Fibroblast of pulmonary artery (primary cell): ENCODE measurements around the gene FAM216B.
A peak's percentile ranks its signal among the peaks of the same experiment; 100 is the strongest.

Experiments
- DNase-seq: peaks from one replicate; pipeline ENCODE4 v3.0.0-alpha.2; 2010; ENCODE audit warnings: low read depth
- H3K4me3 ChIP-seq: replicated peaks from 2 replicates; pipeline ENCODE4 v1.5.1; 2011; ENCODE audit warnings: low read depth, mild to moderate bottlenecking, control low read depth, low read length, moderate library complexity
- CTCF ChIP-seq: IDR thresholded peaks from 2 replicates; pipeline ENCODE4 v1.5.1; 2011; ENCODE audit warnings: mild to moderate bottlenecking, control low read depth, low read length, inconsistent platforms; ENCODE audit errors: missing control alignments

FAM216B gene

GRCh38 chr13:42781352-42781751 is at the start of gene FAM216B:
FAM216B (plus strand) TSS chr13:42781584; CDS start chr13:42784068, 2,484 bp downstream.
- peak; percentile 23 for DNase-seq
- no peak within 1 kb of the TSS for H3K4me3 ChIP-seq
- TF ChIP-seq CTCF: no peak

GRCh38 chr13:42732073-42732472 is 49.3 kb upstream of the FAM216B start:
- no peak for DNase-seq
- TF ChIP-seq CTCF: no peak
- no peak overlapping the region for H3K4me3 ChIP-seq

DNA sequence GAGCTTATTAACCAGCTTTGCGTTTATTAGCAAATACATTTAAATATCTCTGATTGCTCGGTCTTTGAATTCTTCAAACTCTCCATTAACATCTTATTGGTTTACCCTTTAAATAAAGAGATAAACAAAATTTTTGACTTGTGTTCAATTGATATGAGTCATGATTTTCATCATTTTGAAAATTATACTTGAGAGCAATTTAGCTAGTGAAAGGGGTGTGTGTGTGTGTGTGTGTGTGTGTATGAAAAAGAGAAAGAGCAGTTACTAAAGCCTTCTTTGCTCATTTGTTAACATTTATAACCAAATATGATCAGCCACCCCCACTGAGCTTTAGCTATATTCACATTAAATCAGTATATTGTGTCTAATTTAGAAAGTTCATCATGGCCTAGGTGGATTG is 48.3 kb upstream of the FAM216B start:
- no peak for TF ChIP-seq CTCF
- H3K4me3 ChIP-seq: no peak overlapping the region
- no peak for DNase-seq

DNA sequence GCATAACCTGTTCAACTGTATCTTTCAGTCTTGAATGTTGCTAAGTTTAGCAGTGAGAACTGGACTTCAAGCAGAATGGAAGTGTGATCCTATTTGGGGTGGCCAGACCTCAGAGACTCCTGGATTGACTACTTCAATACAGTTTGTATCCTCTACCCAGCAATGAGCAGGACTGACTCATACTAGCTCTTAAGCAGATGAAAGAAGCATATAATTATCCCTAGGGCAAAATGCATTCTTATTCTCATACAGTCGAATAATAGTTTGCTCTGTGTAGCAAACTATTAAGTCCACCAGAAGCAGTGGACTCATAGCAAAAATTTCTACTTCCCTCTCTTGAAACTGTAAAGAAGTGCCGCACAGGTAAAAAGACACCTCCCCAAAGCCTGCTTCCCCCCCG is 46.4 kb upstream of the FAM216B start:
- no peak for DNase-seq
- no peak overlapping the region for H3K4me3 ChIP-seq
- TF ChIP-seq CTCF: no peak

DNA sequence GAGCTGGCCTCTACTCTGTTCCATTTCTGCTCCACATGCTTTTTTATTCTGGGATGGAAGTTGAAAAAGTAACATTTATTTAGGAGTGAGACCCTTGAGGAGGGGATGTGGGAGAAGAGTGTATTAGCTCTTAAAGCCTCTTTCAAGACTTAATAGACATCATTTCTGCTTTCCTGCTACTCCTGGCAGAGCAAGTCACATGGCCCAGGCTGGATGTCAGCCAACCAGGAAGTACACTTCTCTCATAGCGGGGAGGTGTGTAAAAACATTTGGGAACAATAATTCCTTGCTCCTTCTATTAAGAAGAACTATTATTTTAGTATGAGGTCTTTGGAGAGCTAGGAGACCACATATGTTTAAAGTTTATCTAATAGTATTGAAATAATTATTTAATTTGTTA is 40.6 kb upstream of the FAM216B start:
- no peak overlapping the region for H3K4me3 ChIP-seq
- peak; percentile 39 for DNase-seq
- no peak for TF ChIP-seq CTCF

DNA sequence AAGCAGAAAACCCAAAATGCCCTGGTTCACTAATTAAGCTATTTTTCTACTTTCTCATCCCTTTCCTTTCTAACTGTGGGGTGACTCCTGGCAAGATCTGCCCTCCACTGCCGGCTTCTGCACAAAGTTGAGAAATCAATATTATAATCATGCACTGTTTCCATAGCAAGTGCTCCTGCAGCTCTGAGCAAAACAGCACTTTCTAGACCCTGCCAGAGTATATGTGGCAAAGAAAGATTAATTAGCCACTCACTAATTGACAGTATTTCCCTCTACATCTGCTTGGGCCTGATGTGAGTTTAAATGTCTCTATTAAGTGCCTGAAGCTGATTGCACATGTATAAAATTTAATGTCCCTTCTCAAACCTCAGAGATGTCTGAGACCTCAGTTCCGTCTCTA is 39.5 kb upstream of the FAM216B start:
- DNase-seq: no peak
- no peak overlapping the region for H3K4me3 ChIP-seq
- no peak for TF ChIP-seq CTCF

DNA sequence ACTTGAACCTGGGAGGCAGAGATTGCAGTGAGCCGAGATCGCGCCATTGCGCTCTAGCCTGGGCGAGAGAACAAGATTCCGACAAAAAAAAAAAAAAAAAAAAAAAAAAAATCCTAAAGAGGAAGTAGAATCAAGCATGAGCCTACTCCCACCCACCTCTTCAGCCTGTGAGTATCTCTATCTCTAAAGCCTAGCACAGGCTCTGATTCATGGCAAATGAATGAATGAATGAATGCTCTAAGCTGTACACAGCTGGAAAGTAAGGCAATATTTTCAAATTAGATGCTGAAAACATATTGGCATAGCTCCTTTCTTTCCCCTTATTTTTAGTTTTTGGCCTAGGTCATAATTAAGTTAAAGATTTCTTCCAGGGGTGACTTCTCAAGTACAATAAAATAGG is 35.7 kb upstream of the FAM216B start:
- no peak overlapping the region for H3K4me3 ChIP-seq
- no peak for TF ChIP-seq CTCF
- no peak for DNase-seq
